OCI-LY1 (cell line): Measurements from ENCODE around the gene SUPT4H1.
A peak's percentile ranks its signal among the peaks of the same experiment; 100 is the strongest.

ENCODE experiments used
- H2AFZ ChIP-seq: fragments of 200-600 bp; sonication (generic), shearing (Covaris generic); 2 replicates; pipeline ENCODE4 v1.6.0; 2014; ENCODE audit warnings: antibody characterized with exemption, mild to moderate bottlenecking, low read length
- H3F3A ChIP-seq: fragments of 200-600 bp; sonication (generic), shearing (Covaris generic); 2 replicates; pipeline ENCODE4 v1.6.0; 2014; ENCODE audit warnings: mild to moderate bottlenecking, antibody characterized with exemption, low read length, moderate library complexity; ENCODE audit not compliant: insufficient read depth
- H3K27ac ChIP-seq: fragments of 200-600 bp; sonication (generic); 2 replicates; pipeline ENCODE4 v1.5.1; 2014; ENCODE audit warnings: low read length, mixed run types, mild to moderate bottlenecking, low read depth; ENCODE audit not compliant: poor library complexity, severe bottlenecking
- H3K27me3 ChIP-seq: fragments of 200-600 bp; sonication (generic); 2 replicates; pipeline ENCODE4 v1.6.0; 2014; ENCODE audit warnings: antibody characterized with exemption, mild to moderate bottlenecking, low read length, moderate library complexity; ENCODE audit not compliant: insufficient read depth
- H3K36me3 ChIP-seq: fragments of 200-600 bp; sonication (generic); 2 replicates; pipeline ENCODE4 v1.6.1; 2014; ENCODE audit warnings: mild to moderate bottlenecking, antibody characterized with exemption, low read length, moderate library complexity, mixed read lengths; ENCODE audit not compliant: insufficient read depth
- H3K4me1 ChIP-seq: fragments of 200-600 bp; sonication (generic); 2 replicates; pipeline ENCODE4 v1.5.1; 2014; ENCODE audit warnings: mild to moderate bottlenecking, low read length, moderate library complexity; ENCODE audit not compliant: insufficient read depth, severe bottlenecking
- H3K4me2 ChIP-seq: fragments of 200-600 bp; sonication (generic), shearing (Covaris generic); 2 replicates; pipeline ENCODE4 v1.6.1; 2014; ENCODE audit warnings: low read length
- H3K4me3 ChIP-seq: fragments of 200-600 bp; sonication (generic); 2 replicates; pipeline ENCODE4 v1.5.1; 2014; ENCODE audit warnings: low read length, low read depth, mild to moderate bottlenecking, mixed read lengths; ENCODE audit not compliant: poor library complexity, severe bottlenecking
- H3K79me2 ChIP-seq: fragments of 200-600 bp; shearing (Covaris generic); 2 replicates; pipeline ENCODE4 v1.6.1; 2016; ENCODE audit warnings: mixed run types, low read length, mixed read lengths; ENCODE audit not compliant: insufficient read depth
- H3K9ac ChIP-seq: fragments of 200-600 bp; sonication (generic), shearing (Covaris generic); 2 replicates; pipeline ENCODE4 v1.6.1; 2014; ENCODE audit warnings: mild to moderate bottlenecking, low read length, mixed read lengths
- H3K9me2 ChIP-seq: fragments of 200-600 bp; sonication (generic), shearing (Covaris generic); 2 replicates; pipeline ENCODE4 v1.6.1; 2014; ENCODE audit warnings: low read depth, mild to moderate bottlenecking, low read length, mixed read lengths
- H3K9me3 ChIP-seq: fragments of 200-600 bp; shearing (Covaris generic); 2 replicates; pipeline ENCODE4 v1.6.1; 2014; ENCODE audit warnings: low read length, mixed read lengths
- H4K20me1 ChIP-seq: fragments of 200-600 bp; sonication (generic), shearing (Covaris generic); 2 replicates; pipeline ENCODE4 v1.6.0; 2016; ENCODE audit warnings: mild to moderate bottlenecking, low read length; ENCODE audit not compliant: insufficient read depth
- EZH2 ChIP-seq: fragments of 200-600 bp; sonication (generic), shearing (Covaris generic); IDR thresholded peaks from 2 replicates; pipeline ENCODE4 v1.8.0; 2017; ENCODE audit warnings: borderline replicate concordance, mixed run types, mild to moderate bottlenecking, antibody characterized with exemption, low read length, moderate library complexity, mixed read lengths
- TF ChIP-seq, protein P1 (sequence below): fragments of 200-600 bp; sonication (generic), shearing (Covaris generic); IDR thresholded peaks from 2 replicates; pipeline ENCODE4 v1.5.1; 2017; ENCODE audit warnings: mild to moderate bottlenecking, antibody characterized with exemption, low read length, moderate library complexity, mixed read lengths

Gene SUPT4H1

DNA sequence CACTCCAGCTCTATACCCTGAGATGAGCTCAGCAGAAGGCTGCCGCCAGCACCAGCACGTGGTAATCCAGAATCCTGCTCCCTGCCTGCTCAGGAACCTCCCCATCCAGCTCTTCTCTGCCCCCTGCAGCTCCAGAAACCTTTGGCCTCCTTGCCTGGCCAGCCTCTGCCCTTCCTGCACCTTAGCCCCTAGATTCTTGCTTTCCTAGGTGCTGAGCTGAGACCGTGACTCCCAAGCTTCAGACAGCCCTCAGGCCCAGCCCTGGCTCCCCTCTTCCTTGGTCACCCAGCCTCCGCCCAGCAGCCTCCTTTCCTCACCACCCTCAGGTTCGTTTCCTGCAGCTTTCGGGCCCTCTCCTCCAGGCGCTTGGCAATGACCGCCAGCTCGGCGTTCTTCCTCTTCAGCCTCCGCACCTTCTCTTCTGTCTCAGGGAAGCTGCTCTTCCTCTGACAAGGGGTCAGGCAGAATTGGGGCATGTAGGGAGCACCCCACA lies 26.0 kb downstream of the SUPT4H1 start:
- Histone ChIP-seq H3K36me3 (peaks cover 19% of the 10 kb centered on the region), H3K4me3 (no peak overlapping the region), H3K9ac (no peak overlapping the region), H2AFZ (no peak overlapping the region), H3K4me1 (peaks cover 39% of the 10 kb centered on the region), H3K27me3 (no peaks in the 10 kb centered on the region), H3K79me2 (no peaks in the 10 kb centered on the region), H3K9me3 (no peaks in the 10 kb centered on the region), H3F3A (peaks cover 25% of the 10 kb centered on the region), H4K20me1 (no peaks in the 10 kb centered on the region), H3K27ac (no peak overlapping the region), H3K9me2 (no peaks in the 10 kb centered on the region), H3K4me2 (no peak overlapping the region)
- TF ChIP-seq, protein P1, sequence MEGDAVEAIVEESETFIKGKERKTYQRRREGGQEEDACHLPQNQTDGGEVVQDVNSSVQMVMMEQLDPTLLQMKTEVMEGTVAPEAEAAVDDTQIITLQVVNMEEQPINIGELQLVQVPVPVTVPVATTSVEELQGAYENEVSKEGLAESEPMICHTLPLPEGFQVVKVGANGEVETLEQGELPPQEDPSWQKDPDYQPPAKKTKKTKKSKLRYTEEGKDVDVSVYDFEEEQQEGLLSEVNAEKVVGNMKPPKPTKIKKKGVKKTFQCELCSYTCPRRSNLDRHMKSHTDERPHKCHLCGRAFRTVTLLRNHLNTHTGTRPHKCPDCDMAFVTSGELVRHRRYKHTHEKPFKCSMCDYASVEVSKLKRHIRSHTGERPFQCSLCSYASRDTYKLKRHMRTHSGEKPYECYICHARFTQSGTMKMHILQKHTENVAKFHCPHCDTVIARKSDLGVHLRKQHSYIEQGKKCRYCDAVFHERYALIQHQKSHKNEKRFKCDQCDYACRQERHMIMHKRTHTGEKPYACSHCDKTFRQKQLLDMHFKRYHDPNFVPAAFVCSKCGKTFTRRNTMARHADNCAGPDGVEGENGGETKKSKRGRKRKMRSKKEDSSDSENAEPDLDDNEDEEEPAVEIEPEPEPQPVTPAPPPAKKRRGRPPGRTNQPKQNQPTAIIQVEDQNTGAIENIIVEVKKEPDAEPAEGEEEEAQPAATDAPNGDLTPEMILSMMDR: no peak
- no peak for TF ChIP-seq EZH2

DNA sequence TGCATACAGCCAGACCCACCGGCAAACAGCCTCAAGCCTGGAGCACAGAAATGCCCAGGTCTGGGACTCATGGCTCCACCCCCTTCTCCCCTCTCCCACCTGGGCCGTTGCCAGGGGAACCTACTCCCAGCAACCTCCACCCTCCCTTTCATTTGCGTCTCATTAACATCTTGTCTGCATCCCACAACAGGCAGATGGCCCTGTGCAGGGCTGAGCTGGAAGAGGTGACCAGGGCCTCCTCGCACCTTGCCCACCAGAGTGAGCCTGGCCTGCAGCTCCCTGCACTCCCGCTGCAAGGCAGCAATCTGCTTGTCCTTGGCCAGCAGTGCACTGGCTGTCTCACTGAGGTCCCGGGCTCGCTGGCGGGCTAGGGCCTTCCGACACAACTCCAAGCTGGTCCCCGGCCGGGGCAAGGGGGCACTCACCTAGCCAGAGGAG lies 26.7 kb downstream of the SUPT4H1 start:
- Histone ChIP-seq H3K9me2 (no peaks in the 10 kb centered on the region), H3K9me3 (no peaks in the 10 kb centered on the region), H3K27me3 (no peaks in the 10 kb centered on the region), H4K20me1 (no peaks in the 10 kb centered on the region), H3K9ac (no peak overlapping the region), H3K79me2 (no peaks in the 10 kb centered on the region), H3F3A (peaks cover 18% of the 10 kb centered on the region), H3K4me1 (peaks cover 35% of the 10 kb centered on the region), H3K27ac (no peak overlapping the region), H3K36me3 (peaks cover 12% of the 10 kb centered on the region), H3K4me2 (peak overlapping the region; percentile 29; the same call in 1 of the 2 replicates), H3K4me3 (peak overlapping the region; percentile 31), H2AFZ (no peak overlapping the region)
- no peak for TF ChIP-seq EZH2
- TF ChIP-seq, protein P1: no peak

DNA sequence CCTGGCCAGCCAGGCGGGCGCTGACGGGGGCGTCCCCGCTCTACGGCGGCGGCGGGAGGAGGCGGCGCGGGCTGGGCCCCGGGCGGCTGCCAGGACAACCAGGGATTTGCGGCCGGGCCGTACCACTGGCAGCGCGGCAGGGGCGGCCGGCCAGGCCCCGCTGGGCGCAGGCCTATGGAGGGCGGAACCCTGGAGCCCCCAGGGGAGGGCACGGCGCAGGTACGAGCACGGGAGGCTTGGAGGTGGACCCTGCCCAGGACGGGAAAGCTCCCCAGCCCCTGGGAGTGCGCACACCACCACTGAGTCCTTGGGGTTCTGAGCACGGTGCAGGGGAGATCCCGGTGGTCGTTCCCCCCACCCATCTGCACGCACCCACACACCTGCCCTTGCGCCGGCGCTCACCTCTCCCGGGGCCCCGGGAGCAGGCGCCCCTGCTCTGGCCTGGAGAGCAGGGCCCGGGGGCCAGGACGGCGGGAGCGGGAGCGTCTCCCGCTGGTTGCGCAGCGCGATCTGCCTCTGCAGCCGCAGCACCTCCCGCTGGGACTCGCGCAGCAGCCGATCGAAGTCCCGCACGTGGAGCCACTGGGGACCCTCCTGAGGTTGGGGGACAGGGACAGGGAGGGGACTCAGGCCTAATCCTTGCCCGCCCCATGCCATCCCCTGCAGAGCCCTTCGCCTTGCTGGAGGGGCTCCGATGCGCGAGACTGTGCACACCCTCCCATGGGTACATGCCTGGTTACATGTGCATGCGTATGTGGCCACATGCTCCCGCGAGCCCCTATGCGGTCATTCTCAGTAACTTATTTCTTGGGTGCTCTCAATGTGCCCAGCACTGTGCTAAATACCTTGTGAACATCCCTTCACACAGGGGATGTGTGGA lies 27.4 kb downstream of the SUPT4H1 start:
- peaks cover 29% of the 10 kb centered on the region for H3K4me1 ChIP-seq

More for the DNA sequence above, 27.4 kb downstream of the SUPT4H1 start:
- no peak overlapping the region for H2AFZ ChIP-seq
- H3K4me2 ChIP-seq: peak overlapping the region; percentile 29; the same call in 1 of the 2 replicates
- no peaks in the 10 kb centered on the region for H3K9me3 ChIP-seq
- H4K20me1 ChIP-seq: no peaks in the 10 kb centered on the region
- H3K4me3 ChIP-seq: peak overlapping the region; percentile 31
- H3K27ac ChIP-seq: no peak overlapping the region
- H3K36me3 ChIP-seq: 0 out of 2 replicates have a peak, but pooled peaks cover 7% of the 10 kb centered on the region
- TF ChIP-seq EZH2: no peak
- TF ChIP-seq, protein P1: no peak
- no peak overlapping the region; the same call in 1 of the 2 replicates for H3K9ac ChIP-seq
- H3K27me3 ChIP-seq: no peaks in the 10 kb centered on the region
- H3F3A ChIP-seq: 0 out of 2 replicates have a peak, but pooled peaks cover 12% of the 10 kb centered on the region
- H3K9me2 ChIP-seq: no peaks in the 10 kb centered on the region
- H3K79me2 ChIP-seq: no peaks in the 10 kb centered on the region
